GM12878 (cell line): ENCODE results near the gene ARX. TPM values are rescaled to one million over a fixed set of nuclear protein-coding genes. Genes with fewer than 3 reads are reported as not detected.

Experiments used
- ATAC-seq: fragments of 200-7000 bp; cut with Tn5 transposase; 3 replicates; pipeline ENCODE4 v1.9.1; 2020; ENCODE audit warnings: mild to moderate bottlenecking, moderate library complexity
- BruUV-seq: library from RNA; stranded (reverse); fragments of 400-500 nt; replicated peaks from 2 replicates; lab custom pipeline; 2021; lab: Mats Ljungman, UMichigan
- CTCF ChIA-PET: fragments of 300-600 bp; sonication (Branson Sonifier 250); formaldehyde crosslinking; extraction: SDS; loops from one replicate; lab custom pipeline; 2021; ENCODE audit warnings: inconsistent platforms; lab: Yijun Ruan, JAX
- POLR2A ChIA-PET: fragments of 350-600 bp; formaldehyde crosslinking; extraction: SDS; loops from one replicate; lab custom pipeline; 2021; ENCODE audit warnings: inconsistent platforms; lab: Charles Lee
- RAD21 ChIA-PET: fragments of 300-600 bp; sonication (Branson Sonifier 250); formaldehyde crosslinking; loops from one replicate; lab custom pipeline; 2023; ENCODE audit warnings: antibody characterized with exemption; ENCODE audit not compliant: unreplicated experiment; lab: Charles Lee
- SMC1A ChIA-PET: fragments of 300-600 bp; sonication (Branson Sonifier 250); formaldehyde crosslinking; loops from one replicate; lab custom pipeline; 2023; ENCODE audit not compliant: unreplicated experiment, uncharacterized antibody; lab: Charles Lee
- DNase-seq: peaks from one replicate; pipeline ENCODE4 v3.0.0-alpha.2; 2011; ENCODE audit warnings: low read depth, low spot score
- FAIRE-seq: peaks from 3 replicates; lab custom pipeline; 2011; peaks lifted over from hg19 to GRCh38; lab: Jason Lieb, UNC
- H2AFZ ChIP-seq: 2 replicates; pipeline ENCODE4 v1.6.0; 2011; ENCODE audit warnings: low read depth, low read length, control low read depth; ENCODE audit not compliant: control insufficient read depth
- H3K27ac ChIP-seq: 2 replicates; pipeline ENCODE4 v1.5.1; 2011; ENCODE audit warnings: control low read depth; ENCODE audit not compliant: control insufficient read depth, insufficient read depth
- H3K27me3 ChIP-seq, 2 experiments: replicated peaks in 1 of 2; 2 replicates each; pipeline versions ENCODE4 v1.6.0 to v1.6.1; 2011; ENCODE audit warnings: low read length in 1 of 2; ENCODE audit not compliant: control insufficient read depth in 2 of 2, insufficient read depth in 2 of 2
- H3K36me3 ChIP-seq, 2 experiments: 2 replicates each; pipeline ENCODE4 v1.5.1; 2011; ENCODE audit warnings: low read length in 1 of 2; ENCODE audit not compliant: control insufficient read depth in 2 of 2, insufficient read depth in 2 of 2
- H3K4me1 ChIP-seq: 2 replicates; pipeline ENCODE4 v1.6.1; 2011; ENCODE audit warnings: mild to moderate bottlenecking, low read length, moderate library complexity, mixed read lengths; ENCODE audit not compliant: control insufficient read depth, insufficient read depth
- H3K4me2 ChIP-seq: 2 replicates; pipeline ENCODE4 v1.6.0; 2011; ENCODE audit warnings: control low read depth; ENCODE audit not compliant: control insufficient read depth, insufficient read depth
- H3K4me3 ChIP-seq: fragments of 200-600 bp; sonication (generic); 2 replicates; pipeline ENCODE4 v1.5.1; 2016
- H3K79me2 ChIP-seq: 2 replicates; pipeline ENCODE4 v1.6.0; 2011; ENCODE audit warnings: low read length; ENCODE audit not compliant: control insufficient read depth, insufficient read depth
- H3K9ac ChIP-seq: 2 replicates; pipeline ENCODE4 v1.8.0; 2011; ENCODE audit warnings: low read length, control low read depth, mixed read lengths; ENCODE audit not compliant: control insufficient read depth, insufficient read depth
- H3K9me3 ChIP-seq: replicated peaks from 3 replicates; pipeline ENCODE4 v1.5.1; 2011; ENCODE audit warnings: mild to moderate bottlenecking, low read length; ENCODE audit not compliant: control insufficient read depth, insufficient read depth
- H4K20me1 ChIP-seq: 2 replicates; pipeline ENCODE4 v1.6.0; 2011; ENCODE audit not compliant: control insufficient read depth, insufficient read depth
- ZNF217 ChIP-seq: fragments of 450-650 bp; IDR thresholded peaks from 2 replicates; pipeline ENCODE4 v1.6.1; 2017; ENCODE audit warnings: antibody characterized with exemption, mild to moderate bottlenecking
- ZNF622 ChIP-seq: fragments of 450-650 bp; IDR thresholded peaks from 2 replicates; pipeline ENCODE4 v1.6.1; 2017; ENCODE audit warnings: mild to moderate bottlenecking, inconsistent platforms
- whole genome bisulfite sequencing: methylation state at CpG from one replicate; pipeline ENCODE4 v1.1.6; 2016; ENCODE audit warnings: low lambda C conversion rate; ENCODE audit not compliant: insufficient replicate concordance, insufficient coverage; ENCODE audit errors: missing lambda C conversion rate; 5-methylcytosine and 5-hydroxymethylcytosine counted together
- in situ Hi-C: fragments of 300-500 bp; cut with MboI; formaldehyde crosslinking; loops from 9 replicates; pipeline ENCODE4 v1.14.3; 2018; ENCODE audit warnings: mixed read lengths
- intact Hi-C: fragments of 100-400 bp; cut with micrococcal nuclease; formaldehyde crosslinking; loops from one replicate; pipeline ENCODE4 v1.14.2; 2022; ENCODE audit not compliant: unreplicated experiment
- polyA plus RNA-seq, 11 experiments: library from polyadenylated mRNA; depleted of rRNA in 4 of 11; unstranded in 6 of 11; stranded (reverse) in 5 of 11; fragments of >200 nt; fragmentation: Nextera tagmentation in 4 of 11; fragmentation: Illumina TruSeq in 1 of 11; extraction: Ambion mirVana in 4 of 11; extraction: Trizol in 1 of 11; gene quantifications; 1 replicate in 1 of 11; 2 replicates in 10 of 11; pipeline versions ENCODE4 v1.2.1 to v1.2.3, GENCODE V29; 2011 to 2016; ENCODE audit warnings: inconsistent platforms in 2 of 11, missing spikeins in 2 of 11, low read depth in 1 of 11
- total RNA-seq, 4 experiments: library from RNA; depleted of rRNA in 3 of 4; stranded (reverse); fragments of >200 nt in 3 of 4; fragmentation: Illumina TruSeq in 1 of 4; extraction: Trizol in 1 of 4; gene quantifications; 2 replicates each; pipeline versions ENCODE4 v1.2.1 to v1.2.3, GENCODE V29; 2013 to 2021
- TF ChIP-seq, protein P1 (sequence below): fragments of 450-650 bp; formaldehyde crosslinking; IDR thresholded peaks from 2 replicates; pipeline ENCODE4 v1.4.0; 2022; ENCODE audit warnings: mild to moderate bottlenecking, moderate library complexity
- TF ChIP-seq, protein P2 (sequence below): fragments of 150-350 bp; IDR thresholded peaks from 2 replicates; pipeline ENCODE4 v1.6.1; 2014; ENCODE audit warnings: mild to moderate bottlenecking, low read depth, low read length

The ARX gene
- total and polyA plus RNA-seq, 10 of the 15 experiments (the other 5 are each of a cell fraction or from before 2014, with no cell fraction given), result 0.03 TPM; not detected in 9

- RAD21 ChIA-PET, result no interaction called here
- intact Hi-C loops, result no loop called here
Observed at GRCh38 chrX:25009407-25009806, 6.4 kb downstream of the ARX start.

More at GRCh38 chrX:25009407-25009806, 6.4 kb downstream of the ARX start:
- CTCF ChIA-PET, result interaction anchor here (1.0 to 1.2 kb wide), 2 partner anchors 12 to 134 kb away, joined by 3 to 4 read pairs; no protein-coding TSS in a partner anchor
- Histone ChIP-seq H3K9me3 (no peaks in the 10 kb centered on the region), H3K27me3 (peaks cover 0 to 7% of the 10 kb centered on the region in 2 experiments; a peak in 3 of 4 replicates), H4K20me1 (no peaks in the 10 kb centered on the region), H3K4me2 (no peak overlapping the region), H3K9ac (no peak overlapping the region), H3K27ac (no peak overlapping the region), H3K4me3 (no peak overlapping the region), H2AFZ (no peak overlapping the region), H3K79me2 (no peaks in the 10 kb centered on the region), H3K4me1 (no peaks in the 10 kb centered on the region), H3K36me3 (no peaks in the 10 kb centered on the region)
- no TSS peak for BruUV-seq
- SMC1A ChIA-PET, result interaction anchor here (0.6 to 1.1 kb wide), 2 partner anchors 9 to 14 kb away, joined by 3 read pairs; no protein-coding TSS in a partner anchor
- ATAC-seq, result no peak
- no peak for DNase-seq
- no peak for FAIRE-seq
- TF ChIP-seq ZNF217 (no peak), ZNF622 (no peak)
- TF ChIP-seq, protein P1, sequence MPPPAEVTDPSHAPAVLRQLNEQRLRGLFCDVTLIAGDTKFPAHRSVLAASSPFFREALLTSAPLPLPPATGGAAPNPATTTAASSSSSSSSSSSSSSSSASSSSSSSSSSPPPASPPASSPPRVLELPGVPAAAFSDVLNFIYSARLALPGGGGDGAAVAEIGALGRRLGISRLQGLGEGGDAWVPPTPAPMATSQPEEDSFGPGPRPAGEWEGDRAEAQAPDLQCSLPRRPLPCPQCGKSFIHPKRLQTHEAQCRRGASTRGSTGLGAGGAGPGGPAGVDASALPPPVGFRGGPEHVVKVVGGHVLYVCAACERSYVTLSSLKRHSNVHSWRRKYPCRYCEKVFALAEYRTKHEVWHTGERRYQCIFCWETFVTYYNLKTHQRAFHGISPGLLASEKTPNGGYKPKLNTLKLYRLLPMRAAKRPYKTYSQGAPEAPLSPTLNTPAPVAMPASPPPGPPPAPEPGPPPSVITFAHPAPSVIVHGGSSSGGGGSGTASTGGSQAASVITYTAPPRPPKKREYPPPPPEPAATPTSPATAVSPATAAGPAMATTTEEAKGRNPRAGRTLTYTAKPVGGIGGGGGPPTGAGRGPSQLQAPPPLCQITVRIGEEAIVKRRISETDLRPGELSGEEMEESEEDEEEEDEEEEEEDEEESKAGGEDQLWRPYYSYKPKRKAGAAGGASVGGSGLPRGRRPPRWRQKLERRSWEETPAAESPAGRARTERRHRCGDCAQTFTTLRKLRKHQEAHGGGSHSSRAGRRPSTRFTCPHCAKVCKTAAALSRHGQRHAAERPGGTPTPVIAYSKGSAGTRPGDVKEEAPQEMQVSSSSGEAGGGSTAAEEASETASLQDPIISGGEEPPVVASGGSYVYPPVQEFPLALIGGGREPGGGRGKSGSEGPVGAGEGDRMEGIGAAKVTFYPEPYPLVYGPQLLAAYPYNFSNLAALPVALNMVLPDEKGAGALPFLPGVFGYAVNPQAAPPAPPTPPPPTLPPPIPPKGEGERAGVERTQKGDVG (CRISPR knock-in tag), result no peak
- TF ChIP-seq, protein P2, sequence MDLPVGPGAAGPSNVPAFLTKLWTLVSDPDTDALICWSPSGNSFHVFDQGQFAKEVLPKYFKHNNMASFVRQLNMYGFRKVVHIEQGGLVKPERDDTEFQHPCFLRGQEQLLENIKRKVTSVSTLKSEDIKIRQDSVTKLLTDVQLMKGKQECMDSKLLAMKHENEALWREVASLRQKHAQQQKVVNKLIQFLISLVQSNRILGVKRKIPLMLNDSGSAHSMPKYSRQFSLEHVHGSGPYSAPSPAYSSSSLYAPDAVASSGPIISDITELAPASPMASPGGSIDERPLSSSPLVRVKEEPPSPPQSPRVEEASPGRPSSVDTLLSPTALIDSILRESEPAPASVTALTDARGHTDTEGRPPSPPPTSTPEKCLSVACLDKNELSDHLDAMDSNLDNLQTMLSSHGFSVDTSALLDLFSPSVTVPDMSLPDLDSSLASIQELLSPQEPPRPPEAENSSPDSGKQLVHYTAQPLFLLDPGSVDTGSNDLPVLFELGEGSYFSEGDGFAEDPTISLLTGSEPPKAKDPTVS, result no peak
- in situ Hi-C loops, result no loop called here
- POLR2A ChIA-PET, result no interaction called here
- 44% methylated on average over 7 of the region's 7 CpGs for WGBS
